Gastrocnemius medialis (tissue), 4 donors: Measurements from ENCODE around the gene PIK3IP1.

Experiments used
- CTCF ChIP-seq, 5 experiments: fragments of 450-650 bp in 3 of 5; fragments of 200-600 bp in 2 of 5; sonication (generic) in 2 of 5; IDR thresholded peaks in 4 of 5; conservative IDR thresholded peaks in 1 of 5; 1 replicate in 4 of 5; 2 replicates in 1 of 5; pipeline ENCODE4 v1.5.1; 2016 to 2019; ENCODE audit warnings: antibody characterized with exemption in 5 of 5, mild to moderate bottlenecking in 3 of 5, moderate library complexity in 3 of 5
- POLR2A ChIP-seq, 2 donors: fragments of 450-650 bp; IDR thresholded peaks; one replicate each; pipeline ENCODE4 v1.6.1; 2017; ENCODE audit warnings: antibody characterized with exemption in 2 of 2, mild to moderate bottlenecking in 2 of 2, moderate library complexity in 2 of 2

DNA sequence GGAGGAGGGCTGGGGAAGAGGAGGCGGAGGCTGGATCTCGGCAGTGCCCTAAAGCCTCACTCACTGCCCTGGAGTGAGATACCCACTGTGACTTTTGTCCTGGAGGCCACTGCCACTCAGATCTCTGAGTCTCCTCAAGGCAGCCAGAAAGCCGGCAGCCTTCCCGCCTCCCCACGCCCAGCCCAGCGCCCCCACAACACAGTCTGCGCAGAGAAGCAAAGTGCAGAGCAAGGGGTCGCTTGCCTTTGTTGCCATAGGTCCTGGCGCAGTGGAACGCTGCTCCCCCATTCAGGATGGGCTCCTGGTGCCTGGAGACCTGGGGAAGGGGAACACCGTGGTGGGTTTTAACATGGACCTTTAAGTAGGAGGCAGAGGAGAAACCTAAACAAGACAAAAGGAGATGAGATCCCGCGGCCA is 36.3 kb upstream of the PIK3IP1 start:
- TF ChIP-seq CTCF (IDR thresholded peaks at IDR 0.05 in 4 of 5, conservative IDR thresholded peaks at IDR 0.05 in 1 of 5) (no peak), POLR2A (IDR thresholded peaks at IDR 0.05) (no peak)
